HEK293 (cell line): ENCODE data around the gene ZNF625.
"Not testable (repeated sequence)": the region's sequence is repeated elsewhere in the genome, so short reads cannot be mapped to it uniquely, and the experiment has no call there.

Experiments
- IKZF3 ChIP-seq: fragments of 450-650 bp; IDR thresholded peaks from 2 replicates; pipeline ENCODE4 v1.5.0; 2018; ENCODE audit warnings: missing biosample characterization, mild to moderate bottlenecking, missing genetic modification characterization, moderate library complexity
- PBX3 ChIP-seq: sonication (generic); formaldehyde crosslinking; IDR thresholded peaks from 2 replicates; pipeline ENCODE4 v1.8.1; 2022; ENCODE audit warnings: mild to moderate bottlenecking, moderate library complexity, missing genetic modification reagents
- PRDM6 ChIP-seq: fragments of 450-650 bp; formaldehyde crosslinking; IDR thresholded peaks from 2 replicates; pipeline ENCODE4 v1.5.1; 2017; ENCODE audit warnings: missing biosample characterization, missing genetic modification characterization
- REST ChIP-seq: fragments of 450-650 bp; formaldehyde crosslinking; IDR thresholded peaks from 2 replicates; pipeline ENCODE4 v1.5.1; 2016; ENCODE audit warnings: missing biosample characterization, missing genetic modification characterization
- ZNF174 ChIP-seq: fragments of 450-650 bp; formaldehyde crosslinking; IDR thresholded peaks from 2 replicates; pipeline ENCODE4 v1.5.0; 2017; ENCODE audit warnings: missing biosample characterization, mild to moderate bottlenecking, missing genetic modification characterization
- ZNF184 ChIP-seq: fragments of 450-650 bp; IDR thresholded peaks from 2 replicates; pipeline ENCODE4 v1.5.1; 2018; ENCODE audit warnings: missing biosample characterization, mild to moderate bottlenecking, missing genetic modification characterization
- ZNF221 ChIP-seq: fragments of 450-650 bp; formaldehyde crosslinking; IDR thresholded peaks from 2 replicates; pipeline ENCODE4 v1.5.1; 2017; ENCODE audit warnings: missing biosample characterization, missing genetic modification characterization, borderline replicate concordance
- ZNF239 ChIP-seq: fragments of 450-650 bp; formaldehyde crosslinking; IDR thresholded peaks from 2 replicates; pipeline ENCODE4 v1.5.1; 2016; ENCODE audit warnings: missing biosample characterization, missing genetic modification characterization
- ZNF302 ChIP-seq: fragments of 450-650 bp; formaldehyde crosslinking; IDR thresholded peaks from 2 replicates; pipeline ENCODE4 v1.5.1; 2016; ENCODE audit warnings: missing biosample characterization, missing genetic modification characterization, low read depth
- ZNF37A ChIP-seq: fragments of 450-650 bp; IDR thresholded peaks from 2 replicates; pipeline ENCODE4 v1.5.1; 2018; ENCODE audit warnings: missing biosample characterization, missing genetic modification characterization
- ZNF777 ChIP-seq: fragments of 450-650 bp; formaldehyde crosslinking; IDR thresholded peaks from 2 replicates; pipeline ENCODE4 v1.5.1; 2017; ENCODE audit warnings: missing biosample characterization, missing genetic modification characterization, borderline replicate concordance
- ZNF837 ChIP-seq: fragments of 450-650 bp; formaldehyde crosslinking; IDR thresholded peaks from 2 replicates; pipeline ENCODE4 v1.5.1; 2016; ENCODE audit warnings: missing biosample characterization, missing genetic modification characterization
- TF ChIP-seq, protein P1 (sequence below): fragments of 450-650 bp; formaldehyde crosslinking; IDR thresholded peaks from 2 replicates; pipeline ENCODE4 v1.5.1; 2016; ENCODE audit warnings: missing biosample characterization, missing genetic modification characterization

DNA sequence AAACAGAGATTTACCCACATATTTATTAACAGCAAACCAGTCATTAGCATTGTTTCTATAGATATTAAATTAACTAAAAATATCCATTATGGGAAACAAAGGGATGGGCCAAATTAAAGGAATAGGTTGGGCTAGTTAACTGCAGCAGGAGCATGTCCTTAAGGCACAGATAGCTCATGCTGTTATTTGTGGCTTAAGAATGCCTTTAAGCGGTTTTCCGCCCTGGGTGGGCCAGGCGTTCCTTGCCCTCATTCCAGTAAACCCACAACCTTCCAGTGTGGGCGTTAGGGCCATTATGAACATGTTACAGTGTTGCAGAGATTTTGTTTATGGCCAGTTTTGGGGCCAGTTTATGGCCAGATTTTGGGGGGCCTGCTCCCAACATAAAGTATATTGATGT is 52.6 kb downstream of the ZNF625 start:
- TF ChIP-seq ZNF239; ZNF221; PRDM6; ZNF302 (tag by site-specific recombination); PBX3 (CRISPR knock-in tag); ZNF184 (tag by site-specific recombination); ZNF37A (tag by site-specific recombination); ZNF777; ZNF174 (tag by site-specific recombination); IKZF3 (tag by site-specific recombination); REST (tag by site-specific recombination); ZNF837: not testable (repeated sequence)
- TF ChIP-seq, protein P1, sequence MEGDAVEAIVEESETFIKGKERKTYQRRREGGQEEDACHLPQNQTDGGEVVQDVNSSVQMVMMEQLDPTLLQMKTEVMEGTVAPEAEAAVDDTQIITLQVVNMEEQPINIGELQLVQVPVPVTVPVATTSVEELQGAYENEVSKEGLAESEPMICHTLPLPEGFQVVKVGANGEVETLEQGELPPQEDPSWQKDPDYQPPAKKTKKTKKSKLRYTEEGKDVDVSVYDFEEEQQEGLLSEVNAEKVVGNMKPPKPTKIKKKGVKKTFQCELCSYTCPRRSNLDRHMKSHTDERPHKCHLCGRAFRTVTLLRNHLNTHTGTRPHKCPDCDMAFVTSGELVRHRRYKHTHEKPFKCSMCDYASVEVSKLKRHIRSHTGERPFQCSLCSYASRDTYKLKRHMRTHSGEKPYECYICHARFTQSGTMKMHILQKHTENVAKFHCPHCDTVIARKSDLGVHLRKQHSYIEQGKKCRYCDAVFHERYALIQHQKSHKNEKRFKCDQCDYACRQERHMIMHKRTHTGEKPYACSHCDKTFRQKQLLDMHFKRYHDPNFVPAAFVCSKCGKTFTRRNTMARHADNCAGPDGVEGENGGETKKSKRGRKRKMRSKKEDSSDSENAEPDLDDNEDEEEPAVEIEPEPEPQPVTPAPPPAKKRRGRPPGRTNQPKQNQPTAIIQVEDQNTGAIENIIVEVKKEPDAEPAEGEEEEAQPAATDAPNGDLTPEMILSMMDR (tag by site-specific recombination): not testable (repeated sequence)
